Astrocyte (in vitro differentiated cells and primary cell): ENCODE results near the gene EDIL3. TPM values are rescaled to one million over a fixed set of nuclear protein-coding genes. Genes with fewer than 3 reads are reported as not detected.

ENCODE experiments used
- DNase-seq: peaks from one replicate; pipeline ENCODE4 v3.0.0-alpha.2; 2010; ENCODE audit warnings: low read depth
- FAIRE-seq: peaks from 2 replicates; lab custom pipeline; 2011; peaks lifted over from hg19 to GRCh38; lab: Jason Lieb, UNC
- H2AFZ ChIP-seq: 2 replicates; pipeline ENCODE4 v1.6.0; 2012; ENCODE audit warnings: low read depth, low read length, inconsistent platforms
- H3K27ac ChIP-seq: 2 replicates; pipeline ENCODE4 v1.5.1; 2011; ENCODE audit warnings: low read depth, low read length, inconsistent platforms
- H3K27me3 ChIP-seq: 2 replicates; pipeline ENCODE4 v1.6.0; 2011; ENCODE audit warnings: low read length, inconsistent platforms; ENCODE audit not compliant: insufficient read depth
- H3K36me3 ChIP-seq: 2 replicates; pipeline ENCODE4 v1.5.1; 2011; ENCODE audit warnings: low read length, inconsistent platforms; ENCODE audit not compliant: insufficient read depth
- H3K4me1 ChIP-seq: 2 replicates; pipeline ENCODE4 v1.5.1; 2011; ENCODE audit warnings: low read length, inconsistent platforms; ENCODE audit not compliant: insufficient read depth
- H3K4me2 ChIP-seq: 2 replicates; pipeline ENCODE4 v1.6.0; 2012; ENCODE audit warnings: low read length, inconsistent platforms
- H3K4me3 ChIP-seq: 2 replicates; pipeline ENCODE4 v1.5.1; 2011; ENCODE audit warnings: low read depth, mild to moderate bottlenecking, low read length, inconsistent platforms; ENCODE audit not compliant: insufficient read depth
- H3K79me2 ChIP-seq: 2 replicates; pipeline ENCODE4 v1.6.0; 2012; ENCODE audit warnings: mild to moderate bottlenecking, low read length, inconsistent platforms; ENCODE audit not compliant: insufficient read depth
- H3K9ac ChIP-seq: 2 replicates; pipeline ENCODE4 v1.6.0; 2012; ENCODE audit warnings: mild to moderate bottlenecking, low read length, inconsistent platforms
- H3K9me3 ChIP-seq: 2 replicates; pipeline ENCODE4 v1.5.1; 2012; ENCODE audit warnings: low read depth, mild to moderate bottlenecking, low read length, inconsistent platforms; ENCODE audit not compliant: insufficient read depth
- H4K20me1 ChIP-seq: 2 replicates; pipeline ENCODE4 v1.6.0; 2012; ENCODE audit warnings: low read length, inconsistent platforms; ENCODE audit not compliant: insufficient read depth
- H3K27ac Mint-ChIP-seq: one replicate; pipeline ENCODE4 v1.8.0; 2021; ENCODE audit warnings: mild to moderate bottlenecking, mixed read lengths; ENCODE audit not compliant: unreplicated experiment
- H3K27me3 Mint-ChIP-seq: one replicate; pipeline ENCODE4 v1.8.0; 2021; ENCODE audit warnings: low read depth, mixed read lengths; ENCODE audit not compliant: unreplicated experiment
- H3K36me3 Mint-ChIP-seq: one replicate; pipeline ENCODE4 v1.8.0; 2021; ENCODE audit warnings: low read depth, mixed read lengths; ENCODE audit not compliant: unreplicated experiment
- H3K4me1 Mint-ChIP-seq: one replicate; pipeline ENCODE4 v1.8.0; 2021; ENCODE audit warnings: low read depth, mixed read lengths; ENCODE audit not compliant: unreplicated experiment
- H3K4me3 Mint-ChIP-seq: one replicate; pipeline ENCODE4 v1.8.0; 2021; ENCODE audit warnings: mild to moderate bottlenecking, moderate library complexity, mixed read lengths; ENCODE audit not compliant: unreplicated experiment
- H3K9me3 Mint-ChIP-seq: one replicate; pipeline ENCODE4 v1.8.0; 2021; ENCODE audit warnings: mild to moderate bottlenecking, mixed read lengths; ENCODE audit not compliant: unreplicated experiment
- CTCF ChIP-seq: IDR thresholded peaks from 2 replicates; pipeline ENCODE4 v1.5.1; 2011; ENCODE audit warnings: low read depth, mild to moderate bottlenecking, inconsistent platforms, low read length, moderate library complexity; ENCODE audit not compliant: insufficient read depth
- EZH2 ChIP-seq: IDR thresholded peaks from 2 replicates; pipeline ENCODE4 v1.6.1; 2012; ENCODE audit warnings: mild to moderate bottlenecking, low read length, inconsistent platforms; ENCODE audit not compliant: insufficient read depth
- total RNA-seq: library from RNA; stranded (reverse); gene quantifications from 2 replicates; pipeline ENCODE4 v1.2.1, GENCODE V29; 2021

The EDIL3 gene
- total RNA-seq, 1 donor from 2014 or later: 226 TPM

- FAIRE-seq (no peak), DNase-seq (no peak)
- H3K27me3 Mint-ChIP-seq: no peaks in the 10 kb centered on the region
- peaks cover 45% of the 10 kb centered on the region for H3K4me1 Mint-ChIP-seq
- H3K4me2 ChIP-seq: no peak overlapping the region
- H3K9me3 ChIP-seq: no peaks in the 10 kb centered on the region
- no peak overlapping the region for H2AFZ ChIP-seq
- no peak overlapping the region for H3K27ac Mint-ChIP-seq
- H3K36me3 ChIP-seq: no peaks in the 10 kb centered on the region
- H3K27ac ChIP-seq: no peak overlapping the region
- H3K27me3 ChIP-seq: no peaks in the 10 kb centered on the region
- H3K79me2 ChIP-seq: no peaks in the 10 kb centered on the region
- H3K9ac ChIP-seq: no peak overlapping the region
- peaks cover 9% of the 10 kb centered on the region for H3K9me3 Mint-ChIP-seq
- H3K4me3 ChIP-seq: no peak overlapping the region
- no peaks in the 10 kb centered on the region for H4K20me1 ChIP-seq
- peaks cover 12% of the 10 kb centered on the region for H3K4me1 ChIP-seq
- TF ChIP-seq EZH2 (no peak), CTCF (no peak)
- peaks cover 5% of the 10 kb centered on the region for H3K36me3 Mint-ChIP-seq
- H3K4me3 Mint-ChIP-seq: no peak overlapping the region
Observed at GRCh38 chr5:84430863-84431663, 46.4 kb upstream of the EDIL3 start.

- no peak overlapping the region for H3K27ac Mint-ChIP-seq
- TF ChIP-seq EZH2: no peak
- no peak for TF ChIP-seq CTCF
- H3K4me1 Mint-ChIP-seq: peaks cover 39% of the 10 kb centered on the region
- Histone ChIP-seq H3K27ac (no peak overlapping the region), H4K20me1 (no peaks in the 10 kb centered on the region), H3K4me3 (no peak overlapping the region), H3K27me3 (no peaks in the 10 kb centered on the region), H3K9me3 (no peaks in the 10 kb centered on the region), H3K4me2 (no peak overlapping the region), H3K4me1 (peaks cover 6% of the 10 kb centered on the region), H2AFZ (no peak overlapping the region), H3K79me2 (no peaks in the 10 kb centered on the region), H3K36me3 (no peaks in the 10 kb centered on the region), H3K9ac (no peak overlapping the region)
- DNase-seq (no peak), FAIRE-seq (no peak)
- peaks cover 5% of the 10 kb centered on the region for H3K36me3 Mint-ChIP-seq
- no peak overlapping the region for H3K4me3 Mint-ChIP-seq
- no peaks in the 10 kb centered on the region for H3K27me3 Mint-ChIP-seq
- peaks cover 9% of the 10 kb centered on the region for H3K9me3 Mint-ChIP-seq
Observed at GRCh38 chr5:84430079-84430478, 45.4 kb upstream of the EDIL3 start.

- Histone ChIP-seq H3K27me3 (no peaks in the 10 kb centered on the region), H3K9ac (no peak overlapping the region), H3K36me3 (no peaks in the 10 kb centered on the region), H3K79me2 (no peaks in the 10 kb centered on the region), H3K4me1 (no peaks in the 10 kb centered on the region), H3K4me3 (no peak overlapping the region), H4K20me1 (no peaks in the 10 kb centered on the region), H2AFZ (no peak overlapping the region), H3K4me2 (no peak overlapping the region), H3K27ac (no peak overlapping the region), H3K9me3 (no peaks in the 10 kb centered on the region)
- FAIRE-seq (no peak), DNase-seq (no peak)
- H3K36me3 Mint-ChIP-seq: peaks cover 5% of the 10 kb centered on the region
- H3K27ac Mint-ChIP-seq: no peak overlapping the region
- H3K4me1 Mint-ChIP-seq: peaks cover 5% of the 10 kb centered on the region
- no peaks in the 10 kb centered on the region for H3K27me3 Mint-ChIP-seq
- H3K9me3 Mint-ChIP-seq: peaks cover 9% of the 10 kb centered on the region
- H3K4me3 Mint-ChIP-seq: no peak overlapping the region
- TF ChIP-seq EZH2 (no peak), CTCF (no peak)
Observed at GRCh38 chr5:84425365-84425881, 40.7 kb upstream of the EDIL3 start.
